Ureter (tissue), 1 donor: ENCODE results near the gene DOC2A. TPM values are rescaled to one million over a fixed set of nuclear protein-coding genes. Genes with fewer than 3 reads are reported as not detected.
"Not testable (repeated sequence)": the region's sequence is repeated elsewhere in the genome, so short reads cannot be mapped to it uniquely, and the experiment has no call there.

ENCODE experiments used
- DNase-seq: peaks from one replicate; pipeline ENCODE4 v3.0.0-alpha.2; 2020; ENCODE audit warnings: low spot score
- total RNA-seq: library from RNA; stranded (reverse); gene quantifications from one replicate; pipeline ENCODE4 v1.2.4, GENCODE V29; 2023
- donor health status: DM: yes; HTN: yes; CAD: no.

Gene DOC2A
- 3.1 TPM for total RNA-seq

DNA sequence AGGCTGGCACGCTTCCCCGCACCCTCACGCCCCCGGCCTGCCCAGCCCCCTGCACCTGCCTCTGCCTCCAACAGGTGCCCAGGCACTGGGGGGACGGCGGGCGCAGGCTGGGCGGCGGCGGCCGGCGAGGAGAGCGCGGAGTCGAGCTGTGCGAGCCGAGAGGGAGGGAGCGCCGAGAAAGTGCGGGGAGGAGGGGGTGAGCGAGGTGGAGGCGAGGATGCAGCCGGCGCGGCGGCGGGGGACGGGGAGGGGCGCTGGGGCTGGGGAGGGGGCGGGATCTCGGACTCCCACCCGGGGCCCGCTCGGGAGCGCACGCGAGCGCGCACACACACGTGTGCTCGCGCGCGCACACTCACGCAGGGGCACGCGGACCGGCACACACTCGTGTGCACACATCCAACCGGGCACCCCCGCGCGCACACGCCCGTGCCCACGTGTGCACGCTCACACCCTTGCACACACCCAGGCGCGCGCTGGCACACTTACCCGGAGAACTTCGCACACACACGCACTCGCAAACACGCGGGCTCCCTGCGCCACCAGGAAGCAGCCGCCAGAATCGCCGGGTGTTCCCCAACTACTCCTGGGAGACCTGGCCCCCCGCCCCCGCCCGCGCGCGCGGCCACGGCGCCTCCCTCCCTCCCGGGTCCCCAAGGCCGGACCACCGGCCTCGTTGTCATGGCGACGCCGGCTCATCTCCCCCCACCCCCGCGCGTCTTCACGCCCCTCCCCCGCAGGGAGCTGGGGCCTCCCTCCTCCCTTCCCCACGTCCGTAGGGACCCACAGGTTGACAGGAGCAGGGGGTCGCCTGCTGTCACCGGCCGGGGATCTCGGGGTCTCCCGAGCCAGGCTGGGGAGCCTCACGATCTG, at the start of gene DOC2A:
Gene DOC2A, minus strand, starts transcription at position 184 of the 870 bp plus-strand sequence. CDS start 805 bp downstream, outside the sequence.
- no peak for DNase-seq

DNA sequence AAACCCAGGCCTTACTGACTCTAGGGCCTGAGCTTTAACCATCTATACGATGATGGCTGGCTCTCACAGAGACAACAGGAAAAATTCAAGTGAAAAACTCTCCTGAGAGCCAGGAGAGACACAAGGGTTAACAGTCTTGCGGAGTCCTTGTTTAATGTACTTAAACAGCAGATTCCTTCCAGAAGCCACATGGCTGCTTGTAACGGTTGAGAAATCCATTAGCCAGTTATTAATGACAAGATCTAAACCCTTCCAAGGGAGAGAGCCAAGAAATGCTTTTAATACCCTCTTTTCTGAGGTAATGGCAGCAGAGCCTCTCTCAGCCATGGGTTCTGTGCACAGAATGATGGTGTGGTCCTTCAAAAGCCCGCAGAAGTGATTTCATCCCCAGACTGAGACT, 49.5 kb upstream of the DOC2A start:
- DNase-seq, result no peak

DNA sequence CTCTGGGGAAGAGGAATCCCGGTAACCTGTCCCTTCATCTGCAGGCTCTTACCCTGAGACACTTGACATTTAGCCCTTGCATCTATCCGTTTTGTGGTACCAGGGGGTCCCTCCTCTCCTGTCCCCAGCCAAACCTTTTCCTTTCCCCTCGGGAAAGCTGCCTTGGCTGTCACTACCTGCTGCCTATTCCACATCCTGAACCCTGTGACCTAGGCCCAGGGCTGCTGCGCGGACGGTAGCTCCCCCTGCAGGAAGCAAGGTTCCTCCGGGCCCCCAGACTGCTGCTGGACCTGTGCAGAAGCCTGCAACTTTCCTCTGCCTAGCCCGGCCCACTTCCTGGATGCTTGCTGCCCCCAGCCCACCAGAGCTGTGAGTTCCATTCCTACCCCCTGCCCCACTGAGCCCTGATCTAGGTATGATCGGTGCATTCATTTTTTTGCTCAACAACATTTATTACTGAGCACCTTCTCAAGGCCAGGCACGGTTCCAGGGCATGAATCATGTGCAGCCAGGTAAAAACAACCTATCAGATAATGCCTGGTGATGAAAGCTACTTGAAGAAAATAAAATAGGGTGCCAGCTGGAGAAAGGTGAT, 44.2 kb upstream of the DOC2A start:
- no peak for DNase-seq

DNA sequence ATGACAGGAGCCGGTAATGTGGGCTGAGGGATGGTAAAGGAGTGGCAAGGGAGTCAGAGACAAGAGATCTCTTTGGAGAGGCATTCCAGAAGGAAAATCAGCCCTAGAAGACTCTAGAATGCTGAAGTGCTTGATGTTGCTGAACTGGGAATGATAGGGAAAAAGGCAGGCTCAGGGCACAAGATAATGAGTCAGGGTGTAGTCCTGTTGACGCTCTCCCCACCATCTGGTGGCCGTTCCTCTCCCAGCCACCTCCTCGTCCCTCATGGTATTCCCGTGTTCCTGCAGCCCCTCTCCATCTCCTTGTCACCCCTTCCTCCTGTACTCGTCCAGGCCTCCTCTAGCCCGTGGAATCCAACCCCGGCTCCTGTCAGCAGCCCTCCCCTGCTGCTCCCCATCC, 43.6 kb upstream of the DOC2A start:
- DNase-seq, result no peak

DNA sequence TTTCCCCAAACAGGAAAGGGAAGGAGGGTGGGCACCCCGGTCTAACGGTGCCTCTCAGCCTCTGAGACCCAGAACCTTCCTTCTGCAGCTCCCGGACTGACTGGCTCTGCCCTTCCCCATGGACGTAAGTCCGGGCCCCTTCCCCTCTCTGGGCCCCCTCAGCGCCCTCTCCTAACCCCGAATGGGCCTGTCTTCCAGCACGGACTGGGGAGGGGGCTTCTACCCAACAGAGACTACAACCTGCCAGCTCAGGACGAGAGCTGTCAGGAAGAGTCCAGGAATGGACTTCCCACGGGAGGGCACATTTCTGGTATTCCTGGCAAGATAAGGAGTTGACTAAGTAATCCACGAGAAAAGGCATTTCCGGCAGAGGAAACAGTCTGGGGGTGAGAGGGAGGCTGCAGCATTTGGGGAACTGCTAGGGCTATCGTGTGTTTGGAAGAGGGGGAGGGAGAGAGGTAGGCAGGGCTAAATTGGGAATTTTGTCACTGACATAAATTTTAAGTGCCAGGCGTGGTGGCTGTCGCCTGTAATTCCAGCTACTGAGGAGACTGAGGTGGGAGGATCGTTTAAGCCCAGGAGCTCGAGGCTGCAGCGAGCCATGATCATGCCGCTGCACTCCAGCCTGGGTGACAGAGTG, 42.7 kb upstream of the DOC2A start:
- DNase-seq, result no peak

DNA sequence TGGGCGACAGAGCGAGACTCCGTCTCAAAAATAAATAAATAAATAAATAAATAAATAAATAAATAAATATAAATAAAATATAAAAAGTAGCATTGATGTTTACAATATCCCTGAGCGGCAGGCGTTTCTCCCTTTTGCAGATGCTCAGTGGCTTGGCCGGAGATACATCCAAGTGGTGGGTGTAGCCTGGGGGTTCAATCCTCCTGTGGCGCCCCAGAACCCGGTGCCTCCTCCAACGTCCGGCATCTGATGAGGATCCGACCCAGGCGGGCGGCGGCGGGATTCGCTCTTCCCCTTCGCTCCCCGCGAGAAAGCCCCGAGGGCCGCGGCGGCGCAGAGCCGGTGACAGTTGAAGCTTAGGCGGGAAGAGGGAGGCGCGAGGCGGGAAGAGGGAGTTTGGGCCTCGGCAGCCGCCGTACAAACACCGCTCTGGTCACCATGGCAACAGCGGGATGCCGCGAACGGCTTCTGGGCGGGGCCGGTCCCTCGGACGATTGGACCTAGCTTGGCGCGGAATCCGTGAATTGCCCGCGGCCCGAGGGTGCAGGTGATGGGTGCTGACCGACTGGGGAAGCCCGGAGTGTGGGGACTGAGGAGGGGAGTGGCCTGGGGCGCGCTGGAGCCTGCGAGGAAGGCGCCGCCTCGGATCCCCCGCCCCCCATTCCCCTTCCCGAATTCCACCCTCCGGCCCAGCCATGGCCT, 42.0 kb upstream of the DOC2A start:
- peak; percentile 95 for DNase-seq

DNA sequence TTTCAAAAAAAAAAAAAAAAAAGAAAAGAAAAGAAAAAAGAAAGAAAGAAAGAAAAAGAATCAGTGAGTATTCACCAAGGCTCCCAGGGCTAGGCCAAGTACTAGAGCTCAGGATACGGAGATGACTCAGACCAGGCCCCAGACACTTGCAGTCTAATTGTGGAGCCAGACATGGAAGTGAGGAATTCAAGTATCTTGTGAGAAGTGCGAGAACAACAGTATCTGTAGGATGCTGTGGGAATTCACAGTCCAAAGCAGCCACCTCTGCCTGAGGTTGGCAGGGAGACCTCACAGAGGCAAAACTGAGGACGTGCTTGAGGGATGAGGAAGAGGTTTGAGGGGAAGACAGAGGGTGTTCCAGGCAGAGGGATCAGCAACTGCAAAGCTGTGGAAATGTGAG, 40.7 kb upstream of the DOC2A start:
- no peak for DNase-seq

DNA sequence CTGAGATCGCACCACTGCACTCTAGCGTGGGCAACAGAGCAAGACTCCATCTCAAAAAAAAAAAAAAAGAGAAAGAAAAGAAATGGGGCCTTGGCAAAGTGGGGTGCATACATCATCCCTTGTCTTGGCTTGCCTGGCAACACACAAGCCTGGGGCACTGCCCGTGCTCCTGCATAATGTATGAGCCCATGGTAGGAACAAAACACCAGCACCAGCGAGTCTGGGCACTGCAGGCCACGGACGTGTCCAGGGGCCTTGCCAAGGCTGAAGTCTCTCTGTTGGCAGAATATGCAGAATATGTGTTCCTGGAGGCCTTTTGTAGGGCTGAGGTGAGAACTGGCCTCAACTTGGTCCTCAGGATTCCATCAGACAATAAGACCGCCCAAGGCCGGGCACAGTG, 39.0 kb upstream of the DOC2A start:
- DNase-seq, result no peak

DNA sequence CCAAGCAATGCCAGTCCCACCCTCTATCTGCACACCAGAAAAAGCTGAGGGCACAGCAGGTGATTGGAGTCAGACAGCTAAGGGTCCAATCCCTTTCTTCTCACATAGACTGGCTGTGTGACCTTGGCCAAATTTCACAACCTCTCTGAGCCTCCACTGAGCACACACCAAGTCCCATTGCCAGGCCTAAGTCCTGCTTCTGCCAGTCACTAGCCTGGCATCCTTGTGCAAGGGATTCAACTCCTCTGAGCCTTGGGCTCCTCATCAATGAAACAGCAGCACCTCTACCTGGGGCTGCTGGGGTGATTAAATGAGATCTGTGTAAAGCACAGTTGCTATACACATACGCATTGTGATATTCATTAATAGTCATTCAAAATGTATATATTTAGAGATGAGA, 35.8 kb upstream of the DOC2A start:
- DNase-seq, result no peak

DNA sequence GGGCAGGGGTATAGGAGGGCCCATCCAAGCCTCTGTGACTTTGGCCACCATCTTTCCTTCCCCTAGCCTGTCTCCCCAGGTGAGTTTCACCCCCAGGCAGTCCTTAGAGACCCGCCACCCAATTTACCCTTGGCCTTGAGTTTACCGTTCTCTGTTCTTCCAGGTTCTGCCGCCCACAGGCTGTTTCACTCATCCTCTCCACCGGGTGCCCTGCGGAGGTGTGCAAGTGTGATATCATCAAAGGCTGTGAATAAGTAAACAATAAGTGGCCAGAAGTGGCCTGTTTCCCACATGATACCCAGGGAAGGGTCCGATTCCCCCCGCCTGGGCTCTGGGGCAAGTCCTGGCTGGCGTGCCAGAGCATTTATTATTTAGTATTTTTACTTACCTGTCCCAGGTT, 35.4 kb upstream of the DOC2A start:
- no peak for DNase-seq

DNA sequence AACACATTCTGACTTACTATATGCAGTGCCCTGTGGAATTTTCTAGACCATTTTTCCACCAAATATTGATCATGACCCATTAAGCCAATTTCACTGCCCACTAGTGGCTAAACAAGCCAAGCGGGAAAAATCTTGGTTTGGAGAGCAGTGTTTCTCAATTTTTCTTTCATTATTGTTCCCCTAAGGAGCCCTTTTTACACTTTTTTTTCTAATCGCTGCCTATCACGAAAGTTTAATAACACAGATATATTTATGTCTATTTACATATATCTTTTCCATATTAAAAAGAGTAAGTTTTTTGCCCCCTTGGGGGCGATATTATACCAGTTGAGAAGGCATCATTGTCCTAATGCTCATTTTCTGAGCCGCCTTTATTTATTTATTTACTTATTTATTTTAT, 31.0 kb upstream of the DOC2A start:
- no peak for DNase-seq

DNA sequence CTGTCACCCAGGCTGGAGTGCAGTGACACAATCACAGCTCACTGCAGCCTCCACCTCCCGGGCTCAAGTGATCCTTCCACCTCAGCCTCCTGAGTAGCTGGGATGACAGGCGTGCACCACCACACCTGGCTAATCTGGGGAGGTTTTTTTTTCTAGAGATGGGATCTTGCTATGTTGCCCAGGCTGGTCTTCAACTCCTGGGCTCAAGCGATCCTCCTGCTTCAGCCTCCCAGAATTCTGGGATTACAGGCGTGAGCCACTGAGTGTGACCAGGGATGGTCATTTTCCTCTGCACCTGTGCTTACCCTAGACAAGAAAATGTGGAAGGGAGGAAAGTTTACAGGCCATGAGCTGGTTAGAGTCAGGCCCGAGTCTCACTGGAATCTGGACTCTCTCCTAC, 29.9 kb upstream of the DOC2A start:
- DNase-seq, result not testable (repeated sequence)

DNA sequence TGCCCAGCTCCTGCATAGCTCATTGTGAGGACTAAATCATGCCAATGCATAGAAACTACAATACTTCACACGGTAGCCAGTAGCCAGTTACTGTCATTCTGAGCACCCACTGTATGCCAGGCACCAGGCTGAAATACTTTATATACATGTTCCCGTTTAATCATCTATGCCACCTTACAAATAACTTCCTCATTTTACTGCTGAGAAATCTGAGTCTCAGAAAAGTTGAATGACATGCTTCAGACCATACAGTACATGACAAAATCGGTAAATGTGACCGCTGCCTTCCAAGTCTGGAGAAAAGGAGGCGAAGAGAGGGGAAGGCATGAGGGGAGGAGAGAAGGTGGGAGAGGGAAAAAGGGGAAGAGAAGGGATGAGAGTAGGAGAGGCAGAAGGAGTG, 29.4 kb upstream of the DOC2A start:
- no peak for DNase-seq

DNA sequence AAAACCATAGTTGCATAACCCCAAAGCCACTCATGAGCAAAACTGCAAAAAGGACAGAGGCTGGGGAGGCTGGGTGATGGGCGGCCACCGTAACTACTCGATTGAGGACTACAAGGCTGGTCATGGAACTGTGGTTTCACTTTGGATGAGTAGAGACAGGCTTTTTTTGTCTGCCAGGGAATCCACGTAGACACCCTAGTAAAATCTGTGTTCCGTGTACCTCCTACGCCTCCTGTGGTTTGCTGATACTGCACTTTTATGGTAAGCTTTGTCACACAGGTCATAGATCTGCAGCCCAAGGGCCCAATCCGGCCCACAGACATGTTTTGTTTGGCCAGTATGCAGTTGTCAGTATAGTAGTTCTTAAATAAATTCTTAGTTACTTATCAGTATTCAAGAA, 22.4 kb upstream of the DOC2A start:
- DNase-seq, result no peak

DNA sequence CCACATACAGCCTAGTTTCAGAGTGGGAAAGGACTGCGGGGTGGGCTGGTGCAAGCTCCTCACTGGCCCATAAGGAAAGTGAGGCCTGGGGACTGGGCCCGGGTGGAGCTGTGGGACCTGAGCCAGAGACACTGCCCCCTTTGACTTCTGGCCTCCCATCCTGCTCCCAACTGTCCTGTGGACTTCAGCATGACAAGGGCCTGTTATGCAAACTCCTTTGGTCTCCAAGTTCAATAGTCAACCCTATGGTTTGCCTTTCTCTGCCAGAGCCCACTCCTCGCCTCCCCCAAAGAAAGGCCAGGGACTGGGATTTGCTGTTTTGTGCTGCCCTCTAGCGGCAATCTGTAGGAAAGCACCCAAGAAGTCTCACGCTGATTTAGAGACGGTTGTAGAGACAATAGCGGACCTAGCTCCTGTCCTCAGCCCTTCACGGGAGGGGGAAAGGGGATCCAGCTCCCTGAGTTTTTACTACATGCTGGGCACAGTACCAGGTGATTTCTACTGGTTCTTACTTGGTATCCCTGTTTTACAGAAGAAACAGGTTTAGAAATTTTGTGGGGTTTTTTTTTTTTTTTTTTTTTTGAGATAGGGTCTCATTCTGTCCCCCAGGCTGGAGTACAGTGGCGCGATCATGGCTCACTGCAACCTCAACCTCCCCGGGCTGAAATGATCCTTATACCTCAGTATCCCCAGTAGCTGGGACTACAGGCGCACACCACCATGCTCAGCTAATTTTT, 21.4 kb upstream of the DOC2A start:
- DNase-seq, result no peak

DNA sequence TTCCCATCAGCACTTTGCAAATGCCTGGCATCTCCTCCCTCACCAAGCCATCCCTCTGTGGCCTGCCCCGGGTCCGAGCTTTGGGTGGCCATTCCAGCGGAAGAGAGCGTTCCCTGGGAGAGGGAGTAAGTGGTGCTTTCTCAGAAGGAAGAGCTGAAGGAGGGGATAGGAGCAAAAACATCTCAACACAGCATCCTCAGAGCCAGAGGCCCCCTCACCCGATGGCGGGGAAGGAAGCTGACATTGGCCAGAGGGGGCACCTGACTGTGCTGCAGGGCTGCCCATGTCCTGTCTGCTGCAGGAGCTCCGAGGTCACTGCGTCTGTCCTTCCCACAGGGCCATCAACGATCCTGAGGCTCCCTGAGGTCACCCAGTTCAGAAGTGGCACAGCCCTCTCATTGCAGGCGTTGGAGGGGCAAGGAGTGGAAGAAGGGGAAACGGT, 20.7 kb upstream of the DOC2A start:
- no peak for DNase-seq

DNA sequence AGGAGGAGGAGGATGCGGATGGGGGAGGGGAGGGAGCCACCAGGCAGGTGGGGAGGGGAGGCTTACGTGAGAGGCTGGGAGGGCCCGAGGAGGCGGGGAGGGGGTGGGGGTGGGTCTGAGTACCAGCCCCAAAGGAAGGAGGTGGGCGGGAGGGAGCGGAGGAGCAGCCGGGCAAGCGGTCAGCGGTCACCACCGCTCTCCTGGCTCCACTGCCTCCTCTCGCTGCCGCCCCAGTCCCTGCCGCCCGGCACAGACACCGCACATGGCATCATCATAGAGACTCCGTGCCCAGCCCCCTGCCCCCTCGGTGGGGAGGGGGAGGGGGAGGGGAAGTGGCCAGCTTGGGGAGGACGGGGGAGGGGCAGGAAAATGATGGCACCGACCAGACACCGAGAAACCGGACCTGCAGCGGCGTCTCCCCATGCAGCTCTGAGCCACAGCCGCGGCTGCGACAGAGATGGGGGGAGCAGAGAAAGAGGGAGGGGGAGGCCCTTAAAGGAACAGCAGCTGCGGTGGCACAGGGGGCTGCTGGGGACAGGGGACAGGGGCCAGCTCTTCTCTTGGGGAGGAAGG, 20.1 kb upstream of the DOC2A start, which contains the start of gene TLCD3B:
Gene TLCD3B, minus strand, starts transcription at position 431 of the 573 bp plus-strand sequence. CDS start 744 bp downstream, outside the sequence.
- DNase-seq, result no peak

DNA sequence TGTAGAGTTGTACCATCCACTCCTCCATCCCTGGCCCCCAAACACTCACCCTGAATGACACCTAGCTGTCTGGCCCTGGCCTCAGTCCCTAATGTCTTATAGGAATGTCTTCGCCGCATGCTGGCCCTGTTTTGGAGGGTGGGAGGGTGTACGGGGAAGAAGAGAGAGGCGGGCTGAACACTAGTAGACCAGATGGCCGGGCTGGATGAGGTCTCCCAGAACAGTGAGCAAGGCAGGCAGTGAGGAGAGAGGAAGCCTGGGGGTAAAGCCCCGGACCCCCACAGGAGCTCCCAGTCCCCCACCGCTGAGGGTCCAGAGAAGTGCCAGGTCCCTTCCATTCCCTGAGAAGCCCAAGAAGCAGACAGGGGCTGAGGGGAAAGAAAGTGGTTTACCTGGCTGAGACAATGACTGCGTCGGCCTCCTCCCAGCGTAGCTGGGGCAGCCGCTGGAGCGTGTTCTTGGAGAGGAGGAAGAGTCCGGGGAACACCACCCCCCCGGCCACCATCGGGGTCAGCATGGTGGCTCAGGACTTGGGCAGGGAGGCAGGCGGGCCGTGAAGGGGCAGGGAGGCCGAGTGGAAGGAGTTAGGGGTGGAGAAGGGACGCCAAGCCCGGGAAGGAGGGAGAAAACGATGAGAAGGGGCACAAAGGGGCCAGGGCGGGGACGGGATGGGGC, 19.3 kb upstream of the DOC2A start:
- DNase-seq, result no peak

DNA sequence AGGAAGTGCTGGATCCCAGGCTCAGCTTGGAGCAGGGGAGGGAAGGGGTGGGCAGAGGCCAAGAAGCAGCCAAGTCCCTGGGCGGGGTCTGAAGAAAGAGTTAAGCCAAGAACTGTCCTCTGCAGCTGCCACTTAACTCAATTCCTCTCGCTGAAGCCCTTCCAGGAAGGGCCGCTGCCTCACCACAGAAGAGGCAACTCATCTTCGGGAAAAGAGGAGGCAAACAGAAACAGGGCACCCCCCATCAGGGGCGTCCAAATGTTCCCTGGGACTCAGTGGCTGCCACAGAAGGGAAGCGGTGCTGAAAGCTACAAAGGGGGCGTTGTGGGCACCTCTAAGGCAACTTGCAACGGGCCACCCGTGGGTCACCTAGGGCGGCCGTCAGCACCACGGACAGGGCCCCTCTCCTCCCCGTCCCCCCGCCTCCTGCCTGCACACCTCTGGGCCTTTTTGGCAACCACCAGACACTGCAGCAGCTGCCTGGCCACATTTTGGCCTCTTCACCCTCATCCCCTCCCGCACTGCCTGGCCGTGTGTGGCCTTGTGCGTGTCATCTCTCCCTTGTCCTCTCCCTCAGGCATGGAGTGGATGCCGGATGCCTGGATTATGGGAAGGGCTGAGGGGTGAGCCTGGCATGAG, 17.7 kb upstream of the DOC2A start:
- no peak for DNase-seq
